KOPT-K1 (cell line): ENCODE results near the gene LRTM2.

ENCODE experiments used
- H3K27ac ChIP-seq: fragments of 200-600 bp; sonication (generic); 2 replicates; pipeline ENCODE4 v1.5.1; 2016; ENCODE audit warnings: antibody characterized with exemption, mild to moderate bottlenecking, low read depth, low read length; ENCODE audit not compliant: poor library complexity, severe bottlenecking
- H3K36me3 ChIP-seq: fragments of 200-600 bp; sonication (generic); 2 replicates; pipeline ENCODE4 v1.5.1; 2017; ENCODE audit warnings: antibody characterized with exemption, mild to moderate bottlenecking, low read length, moderate library complexity; ENCODE audit not compliant: insufficient read depth
- H3K9me3 ChIP-seq: fragments of 200-600 bp; sonication (generic); 2 replicates; pipeline ENCODE4 v1.5.1; 2017; ENCODE audit warnings: antibody characterized with exemption, low read length, mild to moderate bottlenecking; ENCODE audit not compliant: insufficient read depth, poor library complexity, severe bottlenecking

LRTM2 gene

GRCh38 chr12:1795221-1795784 is 25.1 kb upstream of the LRTM2 start:
- H3K9me3 ChIP-seq: no peaks in the 10 kb centered on the region
- no peaks in the 10 kb centered on the region for H3K36me3 ChIP-seq
- peak overlapping the region; percentile 8 for H3K27ac ChIP-seq

DNA sequence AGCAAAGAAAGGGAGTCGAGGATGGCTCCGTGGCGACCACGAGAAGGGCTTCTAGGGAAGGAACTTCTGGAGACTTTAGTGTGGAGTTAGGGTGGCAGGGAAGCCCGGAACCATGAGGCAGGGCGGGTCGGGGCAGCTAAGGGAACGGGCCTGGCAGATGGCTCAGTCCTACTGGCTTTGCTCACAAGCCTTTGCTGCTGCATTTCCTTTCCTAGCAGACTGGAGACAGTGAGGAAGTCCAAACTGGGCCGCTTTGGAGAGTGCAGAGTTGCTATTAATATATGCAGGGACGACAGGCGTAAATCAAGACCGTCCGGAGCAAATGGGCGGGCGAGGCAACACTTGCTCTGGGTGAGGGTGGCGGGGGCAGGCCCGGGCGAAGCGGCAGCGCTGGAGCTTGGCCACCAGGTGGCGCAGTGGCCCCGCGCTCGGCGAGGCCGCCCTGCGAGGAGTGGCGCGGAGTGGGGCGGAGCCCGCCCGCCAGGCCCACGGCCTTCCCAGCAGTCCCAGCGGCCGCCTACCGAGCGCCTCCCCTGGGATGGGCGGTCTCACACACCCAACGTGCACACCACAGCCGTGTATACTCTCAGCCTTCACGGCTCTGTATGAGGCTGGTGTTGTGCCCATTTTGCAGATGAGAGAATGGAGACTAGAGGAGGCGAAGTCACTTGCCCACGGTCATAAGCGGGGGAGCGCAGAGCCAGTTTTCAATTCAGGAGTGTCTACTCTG is 24.4 kb upstream of the LRTM2 start:
- Histone ChIP-seq H3K9me3 (no peaks in the 10 kb centered on the region), H3K27ac (peak overlapping the region; percentile 91), H3K36me3 (no peaks in the 10 kb centered on the region)

DNA sequence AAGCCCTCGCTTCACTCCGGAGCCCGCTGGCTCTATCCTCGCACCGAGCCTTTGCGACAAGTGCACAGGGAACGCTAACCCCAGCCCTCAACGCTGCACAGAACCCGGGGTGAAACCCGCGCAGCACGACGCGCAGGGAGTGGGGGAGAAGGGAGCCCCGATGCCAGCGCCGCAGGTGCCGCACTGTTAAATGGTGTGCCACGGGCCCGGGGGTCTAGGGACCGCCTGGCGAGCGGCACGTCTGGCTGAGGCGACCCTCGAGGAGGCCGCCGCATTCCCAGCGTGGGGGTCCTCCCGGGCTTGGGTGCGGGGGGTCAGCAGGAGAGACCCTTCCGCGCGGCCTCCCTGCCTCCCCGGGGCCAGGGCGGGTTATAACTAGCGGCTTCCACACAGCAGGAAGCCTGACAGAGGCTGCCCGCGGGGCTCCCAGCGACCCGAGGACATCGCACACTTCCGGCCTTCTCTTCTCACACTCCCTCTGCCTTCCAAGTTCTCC is 23.8 kb upstream of the LRTM2 start:
- Histone ChIP-seq H3K27ac (peak overlapping the region; percentile 91), H3K36me3 (no peaks in the 10 kb centered on the region), H3K9me3 (no peaks in the 10 kb centered on the region)

GRCh38 chr12:1797011-1797901 is 23.1 kb upstream of the LRTM2 start:
- peak overlapping the region; percentile 91 for H3K27ac ChIP-seq
- no peaks in the 10 kb centered on the region for H3K36me3 ChIP-seq
- H3K9me3 ChIP-seq: no peaks in the 10 kb centered on the region

GRCh38 chr12:1797991-1798640 is 22.2 kb upstream of the LRTM2 start:
- peak overlapping the region; percentile 91 for H3K27ac ChIP-seq

DNA sequence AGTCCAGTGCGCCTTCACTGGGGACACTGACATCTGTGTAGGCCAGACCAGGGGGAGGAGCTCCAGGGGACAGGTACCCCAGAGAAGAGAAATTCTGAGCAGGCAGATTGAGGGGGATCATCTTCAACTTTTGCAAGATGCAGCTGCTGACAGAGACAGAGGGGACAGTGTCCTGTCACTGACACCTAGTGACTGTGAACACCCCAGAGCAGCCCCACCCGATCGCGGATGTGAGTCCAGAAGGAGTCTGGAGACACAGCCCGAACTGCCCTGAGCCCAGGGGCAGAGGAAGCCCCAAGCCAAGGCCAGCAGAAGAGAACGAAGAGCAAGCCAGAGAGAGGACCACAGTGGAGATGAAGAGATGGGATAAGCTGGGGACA is 21.7 kb upstream of the LRTM2 start:
- Histone ChIP-seq H3K9me3 (no peaks in the 10 kb centered on the region), H3K27ac (no peak overlapping the region), H3K36me3 (no peaks in the 10 kb centered on the region)

More at GRCh38 chr12:1797991-1798640, 22.2 kb upstream of the LRTM2 start:
- no peaks in the 10 kb centered on the region for H3K36me3 ChIP-seq
- H3K9me3 ChIP-seq: no peaks in the 10 kb centered on the region

DNA sequence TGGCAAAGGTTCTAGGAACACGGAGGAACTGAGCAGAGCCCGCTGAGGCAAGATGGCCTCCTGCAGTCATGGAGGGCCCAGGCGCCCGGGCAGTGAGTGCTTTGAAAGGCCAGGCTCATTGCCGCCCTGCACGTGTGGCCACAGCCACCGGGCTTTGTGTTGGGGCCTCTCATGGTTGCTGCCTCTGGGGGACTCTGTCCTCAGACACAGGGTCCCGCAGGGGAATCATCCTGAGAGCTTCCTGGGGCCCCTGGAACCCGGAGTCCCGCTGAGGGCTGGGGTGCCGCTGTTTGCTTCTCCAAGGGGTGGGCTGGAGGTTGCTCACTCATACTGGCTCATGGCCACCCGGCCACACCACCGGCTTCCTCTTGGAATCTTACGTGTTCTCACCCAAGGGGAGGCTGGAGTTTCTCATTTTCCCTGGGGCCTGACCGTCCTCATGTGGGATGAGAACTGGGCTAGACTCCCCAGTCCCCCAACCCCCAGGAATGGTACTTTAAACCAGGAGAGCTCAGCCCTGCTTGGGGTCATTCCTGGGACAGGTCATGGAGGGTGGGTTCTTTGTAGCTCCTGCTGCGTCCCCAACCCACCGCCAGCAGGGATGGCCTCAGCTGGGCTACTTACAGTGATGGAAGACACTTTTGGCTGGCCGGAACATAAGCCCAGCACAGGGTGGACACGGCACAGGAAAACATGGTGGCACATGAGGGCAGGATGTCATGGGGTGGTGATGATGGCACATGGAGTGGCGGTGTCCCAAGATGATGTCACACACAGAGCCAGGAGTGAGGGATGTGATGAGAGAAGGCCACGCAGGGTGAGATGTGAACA is 21.1 kb upstream of the LRTM2 start:
- Histone ChIP-seq H3K9me3 (no peaks in the 10 kb centered on the region), H3K36me3 (no peaks in the 10 kb centered on the region), H3K27ac (no peak overlapping the region)

- no peak overlapping the region for H3K27ac ChIP-seq
- H3K36me3 ChIP-seq: no peaks in the 10 kb centered on the region
- no peaks in the 10 kb centered on the region for H3K9me3 ChIP-seq
These were observed 20.4 kb upstream of the LRTM2 start for GRCh38 chr12:1799882-1800400.

- no peak overlapping the region for H3K27ac ChIP-seq
- no peaks in the 10 kb centered on the region for H3K36me3 ChIP-seq
- no peaks in the 10 kb centered on the region for H3K9me3 ChIP-seq
These were observed 19.7 kb upstream of the LRTM2 start for GRCh38 chr12:1800401-1801302.

DNA sequence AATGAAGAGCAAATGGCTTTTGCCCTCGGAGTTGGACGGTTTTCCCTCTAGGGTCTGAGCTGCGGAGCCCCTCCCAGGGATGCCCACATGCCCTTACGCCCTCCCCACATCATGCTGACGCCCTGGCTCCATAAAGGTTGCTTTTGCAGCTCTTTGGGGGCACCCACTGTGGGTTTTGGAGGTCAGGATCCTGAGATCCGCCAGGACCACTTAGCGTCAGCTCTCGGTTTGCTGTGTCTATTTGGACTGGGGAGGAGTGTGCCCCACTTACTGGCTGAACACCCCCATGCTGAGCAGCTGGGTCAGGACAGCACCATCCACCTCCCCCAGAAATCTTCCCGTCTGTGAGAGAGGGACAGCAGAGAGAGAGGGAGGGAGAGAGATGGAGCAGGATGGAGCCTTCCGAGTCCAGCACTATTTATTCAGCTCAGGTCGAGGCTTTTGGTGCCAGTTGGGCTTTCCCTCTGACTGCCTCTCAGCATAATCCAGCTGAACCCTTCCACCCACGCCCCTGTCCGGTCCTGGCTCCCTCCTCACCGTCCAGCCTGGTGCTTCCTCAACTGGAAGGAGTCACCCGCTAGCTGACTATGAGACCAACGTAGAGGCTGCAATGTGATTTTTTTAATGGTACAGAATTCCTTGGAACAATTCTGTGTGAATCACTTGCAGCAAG is 18.9 kb upstream of the LRTM2 start:
- no peaks in the 10 kb centered on the region for H3K36me3 ChIP-seq

DNA sequence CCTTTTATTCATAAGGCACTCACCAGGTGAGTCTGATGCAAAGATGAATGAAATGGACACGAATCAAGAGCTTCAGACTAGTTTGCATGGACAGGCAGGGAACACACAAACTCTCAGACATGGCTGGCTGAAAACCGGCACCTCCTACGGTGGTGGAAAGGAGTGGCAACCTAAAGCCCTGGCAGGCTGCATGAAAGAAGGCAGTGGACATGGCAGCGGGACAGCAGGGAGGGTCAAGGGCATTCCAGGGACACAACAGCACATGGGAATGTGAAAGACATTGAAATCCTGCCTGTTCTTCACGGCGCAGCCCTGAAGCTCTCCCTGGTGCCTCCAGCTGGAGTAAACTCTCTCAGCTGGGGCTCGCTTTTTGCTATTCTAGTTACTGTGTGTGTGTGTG is 16.6 kb upstream of the LRTM2 start:
- Histone ChIP-seq H3K36me3 (no peaks in the 10 kb centered on the region), H3K27ac (no peak overlapping the region), H3K9me3 (no peaks in the 10 kb centered on the region)

More for the DNA sequence above, 18.9 kb upstream of the LRTM2 start:
- no peak overlapping the region for H3K27ac ChIP-seq
- no peaks in the 10 kb centered on the region for H3K9me3 ChIP-seq

GRCh38 chr12:1804545-1805332 is 15.6 kb upstream of the LRTM2 start:
- Histone ChIP-seq H3K36me3 (no peaks in the 10 kb centered on the region), H3K9me3 (no peaks in the 10 kb centered on the region), H3K27ac (peak overlapping the region; percentile 14)
